ENCODE data around the gene RAVER1. TPM values are rescaled to one million over a fixed set of nuclear protein-coding genes. Genes with fewer than 3 reads are reported as not detected.

Gene RAVER1
- total and polyA plus RNA-seq, 9 of the 15 experiments (the other 6 are each of a cell fraction or from before 2014, with no cell fraction given): 0.06 to 113 (median 7.0) TPM

DNA sequence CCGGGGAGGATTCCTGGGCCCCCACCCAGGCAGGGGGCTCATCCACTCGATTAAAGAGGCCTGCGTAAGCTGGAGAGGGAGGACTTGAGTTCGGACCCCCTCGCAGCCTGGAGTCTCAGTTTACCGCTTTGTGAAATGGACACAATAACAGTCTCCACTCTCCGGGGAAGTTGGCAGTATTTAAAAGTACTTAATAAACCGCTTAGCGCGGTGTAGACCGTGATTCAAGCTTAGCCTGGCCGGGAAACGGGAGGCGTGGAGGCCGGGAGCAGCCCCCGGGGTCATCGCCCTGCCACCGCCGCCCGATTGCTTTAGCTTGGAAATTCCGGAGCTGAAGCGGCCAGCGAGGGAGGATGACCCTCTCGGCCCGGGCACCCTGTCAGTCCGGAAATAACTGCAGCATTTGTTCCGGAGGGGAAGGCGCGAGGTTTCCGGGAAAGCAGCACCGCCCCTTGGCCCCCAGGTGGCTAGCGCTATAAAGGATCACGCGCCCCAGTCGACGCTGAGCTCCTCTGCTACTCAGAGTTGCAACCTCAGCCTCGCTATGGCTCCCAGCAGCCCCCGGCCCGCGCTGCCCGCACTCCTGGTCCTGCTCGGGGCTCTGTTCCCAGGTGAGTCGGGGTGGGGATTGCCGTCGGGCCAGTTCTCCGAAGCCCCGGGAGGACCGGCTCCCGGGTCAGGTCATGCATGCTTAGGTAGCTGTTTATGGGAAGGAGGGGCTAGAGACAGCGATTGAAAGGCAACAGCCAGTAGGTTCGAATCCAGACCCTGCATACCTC lies 62.5 kb downstream of the RAVER1 start, which contains the start of gene ICAM1 (continued):
- peak; percentile 25; the same call in 1 of the 2 replicates for TF ChIP-seq TRIM28 (IDR thresholded peaks at IDR 0.05)
- 0 out of 2 replicates have a peak, but pooled peaks have one; percentile 17 for TF ChIP-seq STAT5A (IDR thresholded peaks at IDR 0.05; ENCODE audit: borderline replicate concordance, low read length)
- TF ChIP-seq JUN (IDR thresholded peaks at IDR 0.05; ENCODE audit: borderline replicate concordance, low read depth, low read length): no peak
- no peak for TF ChIP-seq JUN (CRISPR knock-in tag; IDR thresholded peaks at IDR 0.05; ENCODE audit: borderline replicate concordance)
- TF ChIP-seq ZNF165 (CRISPR knock-in tag; IDR thresholded peaks at IDR 0.05; ENCODE audit: borderline replicate concordance): no peak
- TF ChIP-seq TAF7 (tag; IDR thresholded peaks at IDR 0.05): peak; percentile 49
- no peak for TF ChIP-seq ZNF232 (CRISPR knock-in tag; IDR thresholded peaks at IDR 0.05)
- no peak for TF ChIP-seq ZFP30 (CRISPR knock-in tag; IDR thresholded peaks at IDR 0.05; ENCODE audit: borderline replicate concordance)
- peak; percentile 15; the same call in 1 of the 2 replicates for TF ChIP-seq BRD4 (IDR thresholded peaks at IDR 0.05)
- TF ChIP-seq, protein P1, sequence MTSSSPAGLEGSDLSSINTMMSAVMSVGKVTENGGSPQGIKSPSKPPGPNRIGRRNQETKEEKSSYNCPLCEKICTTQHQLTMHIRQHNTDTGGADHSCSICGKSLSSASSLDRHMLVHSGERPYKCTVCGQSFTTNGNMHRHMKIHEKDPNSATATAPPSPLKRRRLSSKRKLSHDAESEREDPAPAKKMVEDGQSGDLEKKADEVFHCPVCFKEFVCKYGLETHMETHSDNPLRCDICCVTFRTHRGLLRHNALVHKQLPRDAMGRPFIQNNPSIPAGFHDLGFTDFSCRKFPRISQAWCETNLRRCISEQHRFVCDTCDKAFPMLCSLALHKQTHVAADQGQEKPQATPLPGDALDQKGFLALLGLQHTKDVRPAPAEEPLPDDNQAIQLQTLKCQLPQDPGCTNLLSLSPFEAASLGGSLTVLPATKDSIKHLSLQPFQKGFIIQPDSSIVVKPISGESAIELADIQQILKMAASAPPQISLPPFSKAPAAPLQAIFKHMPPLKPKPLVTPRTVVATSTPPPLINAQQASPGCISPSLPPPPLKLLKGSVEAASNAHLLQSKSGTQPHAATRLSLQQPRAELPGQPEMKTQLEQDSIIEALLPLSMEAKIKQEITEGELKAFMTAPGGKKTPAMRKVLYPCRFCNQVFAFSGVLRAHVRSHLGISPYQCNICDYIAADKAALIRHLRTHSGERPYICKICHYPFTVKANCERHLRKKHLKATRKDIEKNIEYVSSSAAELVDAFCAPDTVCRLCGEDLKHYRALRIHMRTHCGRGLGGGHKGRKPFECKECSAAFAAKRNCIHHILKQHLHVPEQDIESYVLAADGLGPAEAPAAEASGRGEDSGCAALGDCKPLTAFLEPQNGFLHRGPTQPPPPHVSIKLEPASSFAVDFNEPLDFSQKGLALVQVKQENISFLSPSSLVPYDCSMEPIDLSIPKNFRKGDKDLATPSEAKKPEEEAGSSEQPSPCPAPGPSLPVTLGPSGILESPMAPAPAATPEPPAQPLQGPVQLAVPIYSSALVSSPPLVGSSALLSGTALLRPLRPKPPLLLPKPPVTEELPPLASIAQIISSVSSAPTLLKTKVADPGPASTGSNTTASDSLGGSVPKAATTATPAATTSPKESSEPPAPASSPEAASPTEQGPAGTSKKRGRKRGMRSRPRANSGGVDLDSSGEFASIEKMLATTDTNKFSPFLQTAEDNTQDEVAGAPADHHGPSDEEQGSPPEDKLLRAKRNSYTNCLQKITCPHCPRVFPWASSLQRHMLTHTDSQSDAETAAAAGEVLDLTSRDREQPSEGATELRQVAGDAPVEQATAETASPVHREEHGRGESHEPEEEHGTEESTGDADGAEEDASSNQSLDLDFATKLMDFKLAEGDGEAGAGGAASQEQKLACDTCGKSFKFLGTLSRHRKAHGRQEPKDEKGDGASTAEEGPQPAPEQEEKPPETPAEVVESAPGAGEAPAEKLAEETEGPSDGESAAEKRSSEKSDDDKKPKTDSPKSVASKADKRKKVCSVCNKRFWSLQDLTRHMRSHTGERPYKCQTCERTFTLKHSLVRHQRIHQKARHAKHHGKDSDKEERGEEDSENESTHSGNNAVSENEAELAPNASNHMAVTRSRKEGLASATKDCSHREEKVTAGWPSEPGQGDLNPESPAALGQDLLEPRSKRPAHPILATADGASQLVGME (CRISPR knock-in tag; IDR thresholded peaks at IDR 0.05): no peak
- peak; percentile 58 for TF ChIP-seq GABPB1 (CRISPR knock-in tag; IDR thresholded peaks at IDR 0.05)
- no peak for TF ChIP-seq ZNF699 (CRISPR knock-in tag; IDR thresholded peaks at IDR 0.05; ENCODE audit: insufficient replicate concordance)
- TF ChIP-seq TGIF2 (CRISPR knock-in tag; IDR thresholded peaks at IDR 0.05): peak; percentile 28; the same call in 1 of the 2 replicates
- TF ChIP-seq ZNF561 (CRISPR knock-in tag; conservative IDR thresholded peaks at IDR 0.05): no peak
- TF ChIP-seq, protein P2, sequence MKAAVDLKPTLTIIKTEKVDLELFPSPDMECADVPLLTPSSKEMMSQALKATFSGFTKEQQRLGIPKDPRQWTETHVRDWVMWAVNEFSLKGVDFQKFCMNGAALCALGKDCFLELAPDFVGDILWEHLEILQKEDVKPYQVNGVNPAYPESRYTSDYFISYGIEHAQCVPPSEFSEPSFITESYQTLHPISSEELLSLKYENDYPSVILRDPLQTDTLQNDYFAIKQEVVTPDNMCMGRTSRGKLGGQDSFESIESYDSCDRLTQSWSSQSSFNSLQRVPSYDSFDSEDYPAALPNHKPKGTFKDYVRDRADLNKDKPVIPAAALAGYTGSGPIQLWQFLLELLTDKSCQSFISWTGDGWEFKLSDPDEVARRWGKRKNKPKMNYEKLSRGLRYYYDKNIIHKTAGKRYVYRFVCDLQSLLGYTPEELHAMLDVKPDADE (conservative IDR thresholded peaks at IDR 0.05; ENCODE audit: control insufficient read depth, low read depth, low read length): no peak
- no peak for TF ChIP-seq ZFPM2 (CRISPR knock-in tag; IDR thresholded peaks at IDR 0.05)
- TF ChIP-seq EP400 (IDR thresholded peaks at IDR 0.05): peak; percentile 88
- TF ChIP-seq ZNF696 (CRISPR knock-in tag; conservative IDR thresholded peaks at IDR 0.05): no peak
- peak; percentile 94 for TF ChIP-seq RBM25 (IDR thresholded peaks at IDR 0.05; ENCODE audit: low read depth, low read length, severe bottlenecking)
- TF ChIP-seq MTF1 (CRISPR knock-in tag; IDR thresholded peaks at IDR 0.05; ENCODE audit: borderline replicate concordance): no peak
- peak in 1 of 2 experiments; percentile 40; a peak in 1 of 4 replicates for TF ChIP-seq TEAD1 (CRISPR knock-in tag; IDR thresholded peaks at IDR 0.05)

All from K562 (cell line).